Glutamatergic neuron (in vitro differentiated cells): ENCODE results near the gene SLC38A6. TPM values are rescaled to one million over a fixed set of nuclear protein-coding genes. Genes with fewer than 3 reads are reported as not detected.

Experiments used
- DNase-seq: peaks from one replicate; pipeline ENCODE4 v3.0.0; 2022
- H3K27ac Mint-ChIP-seq: one replicate; pipeline ENCODE4 v1.8.0; 2020; ENCODE audit warnings: mild to moderate bottlenecking, mixed read lengths, inconsistent platforms; ENCODE audit not compliant: unreplicated experiment
- H3K27me3 Mint-ChIP-seq: one replicate; pipeline ENCODE4 v1.8.0; 2020; ENCODE audit warnings: mild to moderate bottlenecking, moderate library complexity, mixed read lengths, inconsistent platforms; ENCODE audit not compliant: unreplicated experiment
- H3K36me3 Mint-ChIP-seq: one replicate; pipeline ENCODE4 v1.8.0; 2020; ENCODE audit warnings: mild to moderate bottlenecking, mixed read lengths, inconsistent platforms; ENCODE audit not compliant: unreplicated experiment
- H3K4me1 Mint-ChIP-seq: one replicate; pipeline ENCODE4 v1.8.0; 2020; ENCODE audit warnings: mild to moderate bottlenecking, low read depth, mixed read lengths, inconsistent platforms; ENCODE audit not compliant: unreplicated experiment
- H3K4me3 Mint-ChIP-seq: one replicate; pipeline ENCODE4 v1.8.0; 2020; ENCODE audit warnings: mild to moderate bottlenecking, mixed read lengths, inconsistent platforms; ENCODE audit not compliant: unreplicated experiment
- H3K9me3 Mint-ChIP-seq: one replicate; pipeline ENCODE4 v1.8.0; 2020; ENCODE audit warnings: mild to moderate bottlenecking, moderate library complexity, mixed read lengths, inconsistent platforms; ENCODE audit not compliant: unreplicated experiment
- CTCF ChIP-seq: fragments of 200-600 bp; sonication (generic); IDR thresholded peaks from one replicate; pipeline ENCODE4 v1.5.0; 2021; ENCODE audit not compliant: partially characterized antibody, unreplicated experiment
- total RNA-seq: library from RNA; stranded (reverse); fragmentation: NEBNext Ultra II Directional; extraction: Animal tissue kit (Norgen Biotek cat#: 25700); gene quantifications from one replicate; pipeline ENCODE4 v1.2.1, GENCODE V29; 2021; ENCODE audit not compliant: unreplicated experiment

The SLC38A6 gene
- total RNA-seq, 1 donor from 2014 or later = 20.2 TPM

- Mint-ChIP-seq H3K36me3 (no peaks in the 10 kb centered on the region), H3K4me3 (no peak overlapping the region), H3K9me3 (no peaks in the 10 kb centered on the region), H3K4me1 (peaks cover 5% of the 10 kb centered on the region), H3K27me3 (no peaks in the 10 kb centered on the region), H3K27ac (no peak overlapping the region)
- no peak for DNase-seq
- no peak for TF ChIP-seq CTCF
Observed at GRCh38 chr14:60973070-60973469, 8.0 kb upstream of the SLC38A6 start.

GRCh38 chr14:60974090-60974651, 6.9 kb upstream of the SLC38A6 start:
- H3K27ac Mint-ChIP-seq = no peak overlapping the region
- no peak for DNase-seq
- no peaks in the 10 kb centered on the region for H3K9me3 Mint-ChIP-seq
- H3K27me3 Mint-ChIP-seq = no peaks in the 10 kb centered on the region
- TF ChIP-seq CTCF = no peak
- H3K4me3 Mint-ChIP-seq = no peak overlapping the region
- no peaks in the 10 kb centered on the region for H3K36me3 Mint-ChIP-seq
- peaks cover 10% of the 10 kb centered on the region for H3K4me1 Mint-ChIP-seq

- Mint-ChIP-seq H3K27ac (no peak overlapping the region), H3K9me3 (no peaks in the 10 kb centered on the region), H3K36me3 (no peaks in the 10 kb centered on the region), H3K4me3 (no peak overlapping the region), H3K27me3 (no peaks in the 10 kb centered on the region), H3K4me1 (peaks cover 14% of the 10 kb centered on the region)
- no peak for DNase-seq
- no peak for TF ChIP-seq CTCF
Observed at GRCh38 chr14:60975551-60975950, 5.5 kb upstream of the SLC38A6 start.

- TF ChIP-seq CTCF = no peak
- DNase-seq = no peak
- peaks cover 14% of the 10 kb centered on the region for H3K4me1 Mint-ChIP-seq
- no peaks in the 10 kb centered on the region for H3K36me3 Mint-ChIP-seq
- no peak overlapping the region for H3K27ac Mint-ChIP-seq
- no peaks in the 10 kb centered on the region for H3K27me3 Mint-ChIP-seq
- no peaks in the 10 kb centered on the region for H3K9me3 Mint-ChIP-seq
- peak overlapping the region; percentile 76 for H3K4me3 Mint-ChIP-seq
Observed at GRCh38 chr14:60977847-60978246, 3.2 kb upstream of the SLC38A6 start.

- no peaks in the 10 kb centered on the region for H3K9me3 Mint-ChIP-seq
- H3K4me1 Mint-ChIP-seq = peaks cover 14% of the 10 kb centered on the region
- H3K4me3 Mint-ChIP-seq = no peak overlapping the region
- H3K27ac Mint-ChIP-seq = no peak overlapping the region
- TF ChIP-seq CTCF = no peak
- no peaks in the 10 kb centered on the region for H3K27me3 Mint-ChIP-seq
- no peak for DNase-seq
- H3K36me3 Mint-ChIP-seq = no peaks in the 10 kb centered on the region
Observed at GRCh38 chr14:60981633-60982455, 799 bp downstream of the SLC38A6 start.
